OCI-LY7 (cell line): ENCODE data around the gene RAB8A.

Experiments used
- CTCF ChIP-seq: fragments of 200-600 bp; sonication (generic); conservative IDR thresholded peaks from 2 replicates; pipeline ENCODE4 v1.5.1; 2014; ENCODE audit warnings: mild to moderate bottlenecking, antibody characterized with exemption, low read length, moderate library complexity, mixed read lengths
- EZH2phosphoT487 ChIP-seq: fragments of 200-600 bp; sonication (generic); IDR thresholded peaks from 2 replicates; pipeline ENCODE4 v1.6.1; 2018; ENCODE audit warnings: low read depth, borderline replicate concordance, mild to moderate bottlenecking, mixed run types, antibody characterized with exemption, low read length, moderate library complexity, mixed read lengths

DNA sequence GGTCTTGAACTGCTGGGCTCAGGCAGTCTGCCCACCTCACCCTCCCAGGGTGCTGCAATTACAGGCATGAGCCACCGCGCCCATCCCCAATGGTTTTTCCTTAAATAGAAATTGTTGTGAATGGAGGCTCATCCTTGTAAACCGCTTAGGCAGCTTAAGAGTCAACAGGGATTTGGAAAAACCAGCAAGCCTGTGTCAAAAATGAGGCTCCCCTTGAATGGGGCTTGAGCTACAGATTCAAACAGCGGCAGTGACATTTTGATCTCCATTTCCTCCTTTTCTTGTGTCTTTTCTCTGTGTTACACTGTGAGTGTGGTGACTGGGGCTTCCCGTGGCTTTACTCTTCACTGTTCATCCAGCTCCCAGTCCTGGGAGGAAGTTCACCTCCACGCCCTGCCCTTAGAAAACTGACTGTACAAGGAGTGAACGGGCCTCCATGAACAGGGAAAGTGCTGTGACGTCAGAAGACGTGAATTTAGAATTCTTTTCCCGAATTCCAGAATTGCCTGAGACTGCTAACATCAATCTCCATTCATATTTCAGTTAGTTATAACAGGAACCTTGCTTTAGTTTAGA is 15.3 kb upstream of the RAB8A start:
- no peak for TF ChIP-seq CTCF
- TF ChIP-seq EZH2phosphoT487: no peak
